Measurements from ENCODE around the gene ITPR2.

The ITPR2 gene

GRCh38 chr12:26373606-26374495, 459.1 kb downstream of the ITPR2 start:
- DNase-seq: no peak

- no peak for DNase-seq
Observed at GRCh38 chr12:26372866-26373265, 460.1 kb downstream of the ITPR2 start.

- no peak for DNase-seq
Observed at GRCh38 chr12:26370098-26370497, 462.9 kb downstream of the ITPR2 start.

- DNase-seq: peak; percentile 29
Observed at GRCh38 chr12:26369588-26369987, 463.4 kb downstream of the ITPR2 start.

GRCh38 chr12:26367991-26368730, 464.8 kb downstream of the ITPR2 start:
- DNase-seq: no peak

GRCh38 chr12:26361964-26362363, 471.0 kb downstream of the ITPR2 start:
- DNase-seq: no peak

GRCh38 chr12:26360062-26360461, 472.9 kb downstream of the ITPR2 start:
- no peak for DNase-seq

- no peak for DNase-seq
Observed at GRCh38 chr12:26359576-26359975, 473.4 kb downstream of the ITPR2 start.

GRCh38 chr12:26358651-26359050, 474.3 kb downstream of the ITPR2 start:
- DNase-seq: no peak

GRCh38 chr12:26347300-26347699, 485.7 kb downstream of the ITPR2 start:
- DNase-seq: no peak

GRCh38 chr12:26346736-26347135, 486.3 kb downstream of the ITPR2 start:
- DNase-seq: peak; percentile 22

- peak; percentile 34 for DNase-seq
Observed at GRCh38 chr12:26345471-26346003, 487.5 kb downstream of the ITPR2 start.

GRCh38 chr12:26341491-26341890, 491.5 kb downstream of the ITPR2 start:
- DNase-seq: no peak

GRCh38 chr12:26340649-26341048, 492.3 kb downstream of the ITPR2 start:
- DNase-seq: peak; percentile 39

GRCh38 chr12:26339976-26340375, 493.0 kb downstream of the ITPR2 start:
- DNase-seq: no peak

- no peak for DNase-seq
Observed at GRCh38 chr12:26338586-26339572, 494.1 kb downstream of the ITPR2 start.

- no peak for DNase-seq
Observed at GRCh38 chr12:26335651-26336050, 497.3 kb downstream of the ITPR2 start.

GRCh38 chr12:26334621-26335124, 498.3 kb downstream of the ITPR2 start:
- DNase-seq: no peak

GRCh38 chr12:26331960-26332359, 501.0 kb downstream of the ITPR2 start:
- peak; percentile 61 for DNase-seq

- no peak for DNase-seq
Observed at GRCh38 chr12:26331136-26331535, 501.9 kb downstream of the ITPR2 start.

- peak; percentile 73 for DNase-seq
Observed at GRCh38 chr12:26327975-26328644, 504.9 kb downstream of the ITPR2 start.

- DNase-seq: no peak
Observed at GRCh38 chr12:26323673-26324072, 509.3 kb downstream of the ITPR2 start.
